ENCODE results near the gene PRPF38B.

DNA sequence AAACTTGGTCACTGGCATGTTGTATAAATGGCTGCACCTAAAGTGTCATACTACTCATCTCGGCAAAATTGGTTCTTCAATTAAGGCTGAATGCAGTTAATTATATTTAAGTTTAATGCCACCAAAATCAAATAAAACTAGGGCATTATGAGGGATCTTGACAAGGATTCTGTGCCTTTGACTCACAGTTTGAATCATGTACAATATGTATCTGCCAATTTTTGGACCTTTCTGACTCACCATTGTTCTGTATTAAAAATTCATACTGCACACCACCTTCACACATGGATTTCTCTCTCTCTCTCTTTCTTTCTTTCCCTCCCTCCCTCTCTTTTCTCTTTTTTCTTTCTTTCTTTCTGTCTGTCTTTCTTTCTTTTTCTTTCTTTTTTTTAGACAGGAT lies 40.3 kb downstream of the PRPF38B start:
- no peak for TF ChIP-seq CTCF (IDR thresholded peaks at IDR 0.05 in 4 of 5, conservative IDR thresholded peaks at IDR 0.05 in 1 of 5)
- TF ChIP-seq POLR2A (IDR thresholded peaks at IDR 0.05), result no peak

Measured in gastrocnemius medialis (tissue), 4 donors.